Heart left ventricle (tissue), 13 donors: Measurements from ENCODE around the gene TUBE1.

ENCODE experiments used
- POLR2A ChIP-seq, 2 donors: fragments of 450-650 bp; IDR thresholded peaks; one replicate each; pipeline ENCODE4 v1.6.1; 2017; ENCODE audit warnings: antibody characterized with exemption in 2 of 2, mild to moderate bottlenecking in 2 of 2, moderate library complexity in 2 of 2
- TF ChIP-seq, protein P1 (sequence below), 12 donors: fragments of 200-600 bp; sonication (generic) in 4 of 12; IDR thresholded peaks; one replicate each; pipeline versions ENCODE4 v1.5.0 to v1.8.0; 2018 to 2022; ENCODE audit warnings: antibody characterized with exemption in 12 of 12, mild to moderate bottlenecking in 5 of 12
- donor health status: ischemic (EF 13 %, LVEDD 7.1; RV severe dilation, severe dysfunction).
- donor health status: DM: no; HTN: yes; CAD: no.
- donor health status: DM: no; HTN: no; CAD: no.
- donor health status: ischemic (EF 25% LVEDD 6.9; RV normal size, moderate dysfunction).
- donor health status: ischemic (EF 25% LVEDD 5.7; RV mildly dilated, moderate dysfunction).
- donor health status: ischemic (EF 35%, LVEDD 5.7; RV mildly dilated, moderate dysfunction).
- donor health status: nonischemic (EF 11% LVEDD 7.7; RV severe dilation, severe dysfunction).
- donor health status: DM: yes; HTN: yes; CAD: no.
- donor health status: PGD.
- donor health status: ischemic (EF 29% LVEDD 5.4; RV normal size, mild dysfunction).
- donor health status: nonischemic (EF 23%, LVEDD 6.1; RV moderate dilation, normal function).

GRCh38 chr6:112117554-112117953 lies 30.3 kb upstream of the TUBE1 start:
- TF ChIP-seq, protein P1, sequence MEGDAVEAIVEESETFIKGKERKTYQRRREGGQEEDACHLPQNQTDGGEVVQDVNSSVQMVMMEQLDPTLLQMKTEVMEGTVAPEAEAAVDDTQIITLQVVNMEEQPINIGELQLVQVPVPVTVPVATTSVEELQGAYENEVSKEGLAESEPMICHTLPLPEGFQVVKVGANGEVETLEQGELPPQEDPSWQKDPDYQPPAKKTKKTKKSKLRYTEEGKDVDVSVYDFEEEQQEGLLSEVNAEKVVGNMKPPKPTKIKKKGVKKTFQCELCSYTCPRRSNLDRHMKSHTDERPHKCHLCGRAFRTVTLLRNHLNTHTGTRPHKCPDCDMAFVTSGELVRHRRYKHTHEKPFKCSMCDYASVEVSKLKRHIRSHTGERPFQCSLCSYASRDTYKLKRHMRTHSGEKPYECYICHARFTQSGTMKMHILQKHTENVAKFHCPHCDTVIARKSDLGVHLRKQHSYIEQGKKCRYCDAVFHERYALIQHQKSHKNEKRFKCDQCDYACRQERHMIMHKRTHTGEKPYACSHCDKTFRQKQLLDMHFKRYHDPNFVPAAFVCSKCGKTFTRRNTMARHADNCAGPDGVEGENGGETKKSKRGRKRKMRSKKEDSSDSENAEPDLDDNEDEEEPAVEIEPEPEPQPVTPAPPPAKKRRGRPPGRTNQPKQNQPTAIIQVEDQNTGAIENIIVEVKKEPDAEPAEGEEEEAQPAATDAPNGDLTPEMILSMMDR (IDR thresholded peaks at IDR 0.05) = no peak
- TF ChIP-seq POLR2A (IDR thresholded peaks at IDR 0.05) = no peak
